Measurements from ENCODE around the gene HHATL.

The HHATL gene, protein sequence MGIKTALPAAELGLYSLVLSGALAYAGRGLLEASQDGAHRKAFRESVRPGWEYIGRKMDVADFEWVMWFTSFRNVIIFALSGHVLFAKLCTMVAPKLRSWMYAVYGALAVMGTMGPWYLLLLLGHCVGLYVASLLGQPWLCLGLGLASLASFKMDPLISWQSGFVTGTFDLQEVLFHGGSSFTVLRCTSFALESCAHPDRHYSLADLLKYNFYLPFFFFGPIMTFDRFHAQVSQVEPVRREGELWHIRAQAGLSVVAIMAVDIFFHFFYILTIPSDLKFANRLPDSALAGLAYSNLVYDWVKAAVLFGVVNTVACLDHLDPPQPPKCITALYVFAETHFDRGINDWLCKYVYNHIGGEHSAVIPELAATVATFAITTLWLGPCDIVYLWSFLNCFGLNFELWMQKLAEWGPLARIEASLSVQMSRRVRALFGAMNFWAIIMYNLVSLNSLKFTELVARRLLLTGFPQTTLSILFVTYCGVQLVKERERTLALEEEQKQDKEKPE

DNA sequence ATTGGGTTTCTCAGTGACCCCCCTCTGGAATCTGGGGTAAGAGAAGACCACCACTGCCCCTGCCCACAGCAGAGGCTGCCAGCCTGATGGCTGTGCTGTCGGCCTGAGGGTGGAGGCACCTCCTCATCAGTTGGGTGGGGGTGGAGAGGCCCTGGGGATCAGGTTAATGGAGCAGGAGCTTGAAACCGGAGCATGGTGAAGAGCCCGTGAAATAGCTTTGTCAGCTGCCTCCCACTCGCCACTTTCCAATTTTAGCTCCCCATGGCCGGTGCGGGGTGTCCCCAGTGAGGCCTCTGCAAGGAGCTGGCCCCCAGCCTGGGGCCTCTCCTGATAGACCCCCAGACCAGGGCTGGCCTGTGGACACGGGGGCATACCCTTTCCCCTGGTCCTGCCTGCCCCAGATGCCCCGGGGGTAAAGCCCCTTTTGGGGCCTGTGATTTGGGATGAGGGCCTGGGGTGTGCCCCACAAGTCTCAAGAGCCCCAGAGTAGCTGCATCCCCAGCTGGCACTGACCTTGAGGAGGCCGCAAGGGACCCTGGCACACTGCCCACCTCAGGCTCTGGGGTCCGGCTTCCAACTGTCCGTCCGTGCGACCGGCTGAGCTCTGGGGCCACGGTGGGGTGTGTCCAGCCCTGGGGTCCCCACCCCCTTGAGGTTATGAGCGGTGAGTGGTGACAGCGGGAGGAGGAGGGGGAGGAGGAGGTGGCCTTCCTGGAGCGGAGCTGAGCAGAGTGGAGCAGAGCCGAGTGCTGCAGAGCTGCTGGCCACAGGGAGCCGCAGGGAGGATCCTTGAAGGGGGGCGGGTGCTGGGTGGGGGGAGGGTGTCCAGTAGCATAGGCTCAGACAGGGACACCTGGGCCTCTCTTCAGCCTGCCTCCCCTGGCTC, at the start of gene HHATL:
TSS of gene HHATL (minus strand) at position 733 of the 886 bp plus-strand sequence. CDS start 1,972 bp downstream, outside the sequence.
- no peak for DNase-seq (ENCODE audit: low read depth)

DNA sequence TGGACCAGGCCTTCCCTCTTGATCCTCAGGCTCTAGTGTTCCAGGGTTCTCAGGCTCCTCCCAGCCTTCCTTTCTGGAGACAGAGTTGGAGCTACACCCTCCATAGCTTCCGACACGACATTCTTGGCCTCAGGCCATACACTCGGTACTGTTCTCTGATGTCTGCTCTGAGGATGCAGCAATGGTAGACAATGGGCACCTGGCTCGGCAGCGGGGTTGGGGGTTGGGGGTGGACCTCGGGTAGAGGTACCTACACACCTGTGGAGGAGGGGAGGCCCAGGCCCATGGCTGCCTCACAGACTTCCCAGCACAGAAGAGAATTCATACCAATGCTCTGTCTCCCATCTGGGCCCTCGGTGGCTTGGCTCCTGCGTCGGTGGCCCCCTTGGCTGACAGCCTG, 49.0 kb upstream of the HHATL start:
- no peak for DNase-seq (ENCODE audit: low read depth)

DNA sequence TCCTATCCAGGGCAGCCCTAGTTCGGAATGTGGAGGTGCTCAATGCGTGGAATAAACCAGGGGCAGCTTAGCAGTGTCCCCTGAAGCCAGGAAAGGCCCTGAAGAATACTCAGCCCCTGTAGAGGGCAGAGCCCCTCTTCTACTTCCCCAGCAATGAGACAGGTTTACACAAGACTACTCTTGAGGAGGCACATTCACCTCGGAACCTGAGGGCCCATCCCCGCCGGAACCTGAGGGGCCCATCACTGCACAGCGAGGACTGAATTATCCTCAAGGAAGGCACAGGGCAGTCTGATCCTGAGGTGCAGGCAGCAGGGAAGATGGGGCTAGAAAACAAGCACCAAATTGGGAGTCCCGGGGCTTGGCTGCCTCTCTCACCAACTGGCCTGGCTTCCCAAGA, 48.2 kb upstream of the HHATL start:
- no peak for DNase-seq (ENCODE audit: low read depth)

DNA sequence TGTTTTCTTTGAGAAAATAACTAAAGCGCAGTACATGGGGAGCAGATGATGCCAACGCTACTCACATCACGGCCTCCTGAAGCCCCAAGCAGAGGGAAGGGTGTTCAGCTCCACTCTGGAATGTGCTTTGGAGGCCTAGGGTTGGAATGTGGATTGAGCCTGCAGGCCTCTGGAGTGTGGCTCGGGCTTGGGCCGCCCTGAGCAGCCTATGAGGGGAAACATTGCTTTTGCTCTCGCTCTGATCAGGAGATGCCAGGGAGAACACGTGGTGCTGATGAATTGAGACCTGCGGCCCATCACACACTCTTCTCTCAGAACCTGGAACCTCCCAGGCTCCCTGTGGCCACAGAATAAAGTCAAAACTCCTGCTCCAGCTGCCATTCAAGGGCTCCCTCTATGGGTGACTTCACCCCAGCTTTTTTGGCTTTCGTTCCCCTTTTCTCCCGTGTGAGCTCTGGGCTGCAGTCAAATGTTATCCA, 47.2 kb upstream of the HHATL start:
- no peak for DNase-seq (ENCODE audit: low read depth)

DNA sequence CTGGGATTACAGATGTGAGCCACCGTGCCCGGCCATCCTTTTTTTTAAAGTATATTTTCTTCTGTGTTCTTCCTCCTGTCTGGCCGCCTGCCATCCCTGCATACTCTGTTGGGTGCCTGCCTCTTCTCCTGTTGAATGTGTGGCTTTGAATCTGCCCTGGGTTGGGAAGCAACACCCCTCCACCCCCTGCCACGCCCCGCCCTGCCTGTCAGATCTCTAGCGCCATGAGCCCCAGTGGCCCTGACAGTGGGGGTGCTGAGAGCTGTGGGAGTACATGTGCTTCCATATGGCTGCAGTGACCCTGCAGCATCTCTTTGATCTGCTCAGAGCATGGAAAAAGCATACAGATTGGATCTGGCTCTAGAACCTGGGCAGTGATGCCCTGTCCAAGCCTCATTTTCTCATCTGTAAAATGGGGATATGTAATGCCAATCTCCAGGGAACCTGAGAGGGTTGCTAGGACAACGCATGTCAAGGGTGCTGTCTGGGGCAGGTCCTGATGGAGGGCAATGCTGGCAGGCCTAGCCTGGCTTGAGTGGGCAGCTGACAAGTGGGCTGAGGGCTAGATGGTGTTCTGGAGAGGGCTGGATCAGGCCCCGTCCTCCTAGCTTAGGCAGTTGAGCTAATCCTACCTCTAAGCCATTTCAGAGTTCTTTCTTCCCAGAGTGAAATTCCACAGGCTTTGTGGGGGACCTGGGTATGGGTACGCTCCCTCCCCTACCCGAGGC, 46.6 kb upstream of the HHATL start:
- DNase-seq (ENCODE audit: low read depth), result no peak

DNA sequence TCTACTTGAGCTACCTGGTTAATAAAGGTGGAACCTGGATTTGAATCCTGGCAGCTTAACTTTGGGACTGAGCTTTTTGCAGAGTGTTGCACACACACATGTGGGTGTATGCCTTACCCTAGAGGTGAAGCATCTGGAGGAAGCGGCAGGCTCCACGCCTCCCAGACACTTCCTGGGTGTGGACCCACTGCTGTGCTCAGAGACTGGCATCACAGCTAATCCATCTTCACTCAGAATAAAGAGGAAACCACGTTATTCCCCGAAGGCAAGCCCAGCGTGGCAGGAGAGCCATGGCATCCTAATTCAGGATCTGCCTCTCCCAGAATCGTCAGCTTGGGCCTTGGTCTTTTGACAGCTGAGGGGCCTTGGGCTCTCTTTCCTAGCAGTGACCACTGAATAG, 45.0 kb upstream of the HHATL start:
- DNase-seq (ENCODE audit: low read depth), result no peak

DNA sequence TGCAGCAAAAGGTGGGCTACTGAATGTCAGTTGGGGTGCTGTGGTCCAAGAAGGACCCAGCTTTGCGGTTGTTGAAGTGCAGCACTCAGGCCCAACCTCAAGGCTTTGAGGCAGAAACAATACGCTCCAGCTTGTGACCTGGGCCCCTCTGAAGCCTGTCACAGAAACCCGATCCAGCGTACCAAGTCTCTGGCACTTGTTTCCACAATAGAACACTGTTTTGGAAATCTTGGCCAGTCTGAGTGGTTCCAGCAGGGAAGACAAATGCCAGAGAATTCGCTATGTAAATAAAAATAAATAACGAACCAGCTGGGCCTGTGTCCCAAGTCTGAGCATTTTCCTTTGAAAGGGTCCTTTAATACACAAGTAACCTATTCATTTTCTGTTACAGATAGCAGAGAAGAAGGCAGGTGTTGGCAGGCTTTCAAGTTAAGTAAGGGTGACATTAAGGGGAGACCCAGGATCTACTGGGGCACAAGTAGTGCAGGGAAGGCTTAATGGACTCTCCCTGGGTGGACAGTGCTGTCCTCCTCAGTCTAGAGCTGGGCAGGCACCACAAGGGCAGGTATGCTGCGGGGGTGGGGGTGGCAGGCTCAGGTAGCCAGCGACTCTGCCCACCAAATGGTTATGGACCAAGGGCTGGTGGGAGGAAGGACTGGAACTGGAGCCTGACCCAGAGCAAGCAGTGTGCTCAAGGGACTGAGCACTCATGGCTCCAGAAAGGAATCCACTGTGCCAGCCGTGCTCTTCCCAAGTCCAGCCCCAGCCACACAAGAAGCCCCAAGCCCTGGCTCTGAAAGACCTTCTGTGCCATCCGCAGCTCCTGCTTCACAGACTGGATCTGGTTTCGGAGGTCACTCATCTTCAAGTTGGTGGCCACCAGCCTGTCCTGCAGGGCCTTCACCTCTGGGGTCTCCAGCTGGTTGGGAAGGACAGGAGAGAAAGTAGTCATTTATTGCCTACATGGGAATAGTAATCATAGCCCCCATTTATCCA, 44.2 kb upstream of the HHATL start:
- no peak for DNase-seq (ENCODE audit: low read depth)

DNA sequence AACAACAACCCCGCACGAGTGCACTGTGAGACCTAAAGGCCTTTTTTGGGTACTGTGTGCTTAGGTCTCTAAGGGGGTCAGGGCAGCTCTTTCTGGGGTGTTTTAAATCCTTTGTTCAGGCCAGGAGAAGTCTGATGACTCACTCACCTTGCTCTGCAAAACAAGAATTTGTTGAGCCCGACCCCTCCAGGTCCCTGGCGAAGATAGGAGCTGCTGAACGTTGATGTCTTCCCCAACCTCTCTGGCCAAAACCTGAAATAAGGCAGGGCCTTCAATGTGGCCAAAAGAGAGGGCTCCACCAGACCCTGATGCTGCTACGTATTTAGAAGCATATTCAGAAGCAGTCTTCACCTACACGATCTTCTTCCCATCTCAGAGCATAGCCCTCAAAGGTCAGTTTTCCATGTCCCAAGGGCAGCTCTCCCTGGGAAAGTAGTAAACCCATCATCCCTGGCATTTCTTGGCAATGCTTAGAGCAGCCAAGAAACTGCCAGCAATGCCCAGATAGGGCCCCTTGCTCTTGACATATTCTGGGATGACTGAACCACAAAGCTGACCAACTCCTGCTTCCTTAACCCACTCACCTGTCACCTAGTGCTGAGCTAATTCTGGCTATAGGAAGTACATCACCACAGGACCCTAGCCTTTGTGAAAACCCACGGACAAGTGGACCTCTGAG, 43.3 kb upstream of the HHATL start:
- no peak for DNase-seq (ENCODE audit: low read depth)

DNA sequence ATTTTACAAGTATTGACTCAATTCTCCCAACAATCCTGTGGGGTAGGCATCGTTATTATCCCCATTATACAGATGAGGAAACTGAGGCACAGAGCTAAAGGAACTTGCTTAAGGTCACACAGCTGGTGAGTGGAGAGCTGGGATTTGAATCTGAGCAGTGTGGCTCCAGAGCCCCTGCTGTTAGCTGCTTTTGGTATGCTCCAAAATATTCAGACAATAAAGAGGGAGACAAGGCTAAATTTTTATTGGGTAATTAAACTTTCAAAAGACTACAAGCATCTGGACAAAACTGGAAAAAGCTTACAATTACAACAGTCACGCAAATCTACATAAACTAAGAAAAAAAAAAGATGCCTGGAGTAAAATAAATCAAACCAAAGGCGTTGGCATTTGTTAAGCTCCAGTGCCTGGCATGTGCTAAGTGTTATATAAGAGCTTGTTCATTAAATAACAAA, 42.7 kb upstream of the HHATL start:
- no peak for DNase-seq (ENCODE audit: low read depth)

DNA sequence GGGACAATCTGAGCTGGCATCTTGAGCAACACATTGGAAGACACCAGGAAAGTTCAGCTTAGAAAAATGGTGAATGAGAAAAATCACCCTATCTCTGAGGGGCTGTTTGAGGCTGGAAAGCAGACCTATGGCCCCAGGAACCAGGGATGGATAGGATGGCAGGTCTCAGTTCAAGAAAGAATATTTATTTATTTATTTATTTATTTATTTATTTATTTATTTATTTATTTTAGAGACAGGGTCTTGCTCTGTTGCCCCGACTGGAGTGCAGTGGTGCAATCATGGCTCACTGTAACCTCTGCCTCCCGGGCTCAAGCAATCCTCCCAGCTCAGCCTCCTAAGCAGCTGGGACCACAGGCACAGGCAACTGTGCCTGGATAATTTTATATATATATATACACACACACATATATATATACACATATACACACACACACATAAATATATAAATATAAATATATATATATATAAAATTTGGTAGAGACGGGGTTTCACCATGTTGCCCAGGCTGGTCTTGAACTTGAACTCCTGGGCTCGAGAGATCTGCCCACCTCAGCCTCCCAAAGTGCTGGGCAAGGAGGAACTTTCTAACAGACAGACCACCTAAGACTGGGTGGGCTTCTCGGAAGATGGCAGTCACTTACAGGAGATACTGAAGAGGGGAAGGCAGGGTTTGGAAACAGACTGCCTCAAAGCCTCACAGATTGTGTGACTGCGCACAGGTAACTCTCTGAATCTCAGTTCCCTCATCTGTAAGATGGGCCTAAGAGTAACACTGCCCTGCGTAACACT, 40.8 kb upstream of the HHATL start:
- DNase-seq (ENCODE audit: low read depth), result no peak

DNA sequence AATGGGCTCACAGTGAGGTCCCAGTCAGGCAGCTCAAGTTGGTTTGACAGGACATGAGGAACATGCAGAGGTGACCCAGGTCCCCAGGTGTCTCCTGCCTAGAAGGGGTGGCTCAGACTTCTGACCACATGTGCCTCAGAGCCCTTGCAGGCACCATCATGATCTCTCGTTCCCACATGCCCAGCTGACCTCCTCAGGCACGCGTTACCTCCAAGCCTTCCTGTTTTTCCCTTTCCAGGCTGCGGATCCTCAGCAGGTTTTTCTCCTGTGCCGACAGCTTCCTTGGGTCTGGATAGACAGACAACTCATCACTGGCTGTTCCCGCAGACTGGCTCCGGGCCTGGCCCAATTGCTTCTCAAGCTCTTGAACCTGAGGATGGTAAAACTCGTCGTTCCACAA, 40.1 kb upstream of the HHATL start:
- no peak for DNase-seq (ENCODE audit: low read depth)

DNA sequence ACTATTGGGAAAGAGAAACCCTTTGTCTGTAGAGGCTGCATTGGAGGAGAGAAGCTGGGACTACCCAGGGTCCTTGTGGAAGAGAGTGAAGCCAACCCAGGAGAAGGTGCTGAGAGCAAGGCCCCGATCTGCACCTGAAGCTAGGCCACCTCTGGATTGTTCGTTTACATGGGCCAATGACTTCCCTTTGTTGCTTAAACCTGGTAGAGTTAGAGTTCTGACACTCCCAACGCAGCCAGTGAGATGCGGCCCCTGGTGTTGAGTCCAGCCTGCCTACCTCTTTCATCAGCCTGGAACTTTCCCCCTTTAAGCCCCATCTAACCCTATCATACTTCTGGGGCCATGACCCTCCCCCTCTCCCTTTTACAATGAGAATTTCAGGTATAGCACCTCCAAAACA, 39.7 kb upstream of the HHATL start:
- DNase-seq (ENCODE audit: low read depth), result no peak

DNA sequence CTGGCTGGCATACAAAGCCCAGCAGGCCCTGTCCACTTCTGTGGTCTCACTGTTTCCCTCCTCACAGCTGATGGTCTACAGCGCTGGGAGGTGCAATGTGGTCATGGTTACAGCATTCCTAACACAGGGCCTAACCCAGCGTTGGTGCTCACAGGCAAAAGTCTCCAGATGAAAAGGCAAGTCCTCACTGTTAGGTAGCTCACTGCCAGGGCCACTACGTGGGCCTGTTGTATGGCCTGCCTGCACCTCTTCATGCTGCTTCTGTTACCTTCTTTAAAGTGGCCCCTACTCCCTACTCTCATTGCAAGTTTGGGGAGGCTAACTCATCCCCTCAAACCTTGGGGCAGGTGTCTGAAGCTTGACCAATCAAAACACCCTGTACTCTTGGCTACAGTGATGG, 39.2 kb upstream of the HHATL start:
- DNase-seq (ENCODE audit: low read depth), result no peak

DNA sequence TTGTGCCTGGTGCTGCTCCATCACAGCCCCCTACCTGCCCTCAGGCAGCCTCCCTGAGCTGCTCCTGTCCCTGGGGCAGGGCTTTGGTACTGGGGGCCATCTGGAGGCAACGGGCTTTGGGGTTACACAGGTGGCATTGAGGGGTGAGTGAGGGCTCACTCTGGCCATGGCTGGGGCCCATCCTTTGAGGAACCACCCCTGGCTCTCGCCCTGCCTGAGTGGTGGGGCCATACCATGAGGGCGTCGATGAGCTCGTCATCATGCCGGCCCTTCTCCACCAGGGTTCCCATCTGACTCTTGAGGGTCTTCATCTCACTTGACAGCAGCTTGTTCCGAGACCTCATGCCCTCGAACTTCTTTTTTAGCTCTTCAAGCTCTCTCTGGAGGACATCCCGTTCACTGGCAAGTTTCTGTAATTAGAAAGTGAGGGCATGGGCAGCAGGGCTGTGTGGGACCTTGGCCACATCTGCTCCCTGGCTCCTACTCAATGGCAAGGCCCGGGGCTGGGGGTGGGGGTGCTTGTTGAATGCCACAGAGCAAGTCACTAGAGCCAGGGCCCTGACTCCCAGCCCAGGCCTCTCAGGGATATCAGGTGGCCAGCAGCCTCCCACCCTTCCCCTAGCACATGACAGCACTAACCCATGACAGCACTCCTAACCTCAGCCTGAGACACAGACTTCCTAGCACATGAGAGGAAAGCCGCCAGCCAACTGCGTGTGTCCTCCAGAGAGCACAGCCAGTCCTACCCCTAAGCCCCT, 37.0 kb upstream of the HHATL start:
- DNase-seq (ENCODE audit: low read depth), result no peak

DNA sequence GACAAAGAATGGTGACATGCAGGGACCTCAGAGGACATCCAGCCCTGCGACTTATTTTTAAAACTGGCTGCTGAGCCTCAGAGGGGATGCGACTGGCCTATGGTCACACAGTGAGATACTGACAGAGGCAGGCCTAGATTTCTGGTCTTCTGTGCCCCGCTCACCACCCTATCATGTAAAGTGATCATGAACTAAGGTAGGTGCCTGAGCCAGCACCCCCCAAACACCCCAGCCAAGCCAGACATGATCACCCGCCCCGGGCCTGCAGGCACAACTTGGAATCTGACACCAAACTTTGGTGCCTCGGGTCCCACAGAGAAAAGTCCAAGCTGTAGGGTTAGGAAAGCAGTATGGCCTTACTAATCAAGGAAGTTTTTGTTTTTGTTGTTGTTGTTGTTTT, 33.9 kb upstream of the HHATL start:
- DNase-seq (ENCODE audit: low read depth), result no peak

DNA sequence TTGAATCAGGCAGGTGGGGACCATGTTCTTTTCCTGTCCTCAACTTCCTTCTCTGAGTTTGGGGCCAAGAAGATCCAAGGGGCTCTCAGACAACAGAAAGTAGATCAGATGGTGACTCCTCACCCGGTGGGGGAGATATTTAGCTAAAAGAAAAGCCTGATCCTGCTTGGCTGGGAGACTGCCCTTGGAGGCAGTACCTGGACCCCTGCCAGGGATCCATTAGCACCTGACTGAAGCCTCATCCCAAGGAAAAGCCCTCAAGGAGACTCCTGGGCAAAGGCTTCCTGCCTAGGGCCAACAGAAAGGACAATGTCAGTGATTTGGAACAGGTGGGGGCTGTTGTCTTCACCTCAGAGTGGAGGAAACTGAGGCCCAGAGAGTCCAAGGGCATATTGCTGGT, 33.5 kb upstream of the HHATL start:
- no peak for DNase-seq (ENCODE audit: low read depth)

DNA sequence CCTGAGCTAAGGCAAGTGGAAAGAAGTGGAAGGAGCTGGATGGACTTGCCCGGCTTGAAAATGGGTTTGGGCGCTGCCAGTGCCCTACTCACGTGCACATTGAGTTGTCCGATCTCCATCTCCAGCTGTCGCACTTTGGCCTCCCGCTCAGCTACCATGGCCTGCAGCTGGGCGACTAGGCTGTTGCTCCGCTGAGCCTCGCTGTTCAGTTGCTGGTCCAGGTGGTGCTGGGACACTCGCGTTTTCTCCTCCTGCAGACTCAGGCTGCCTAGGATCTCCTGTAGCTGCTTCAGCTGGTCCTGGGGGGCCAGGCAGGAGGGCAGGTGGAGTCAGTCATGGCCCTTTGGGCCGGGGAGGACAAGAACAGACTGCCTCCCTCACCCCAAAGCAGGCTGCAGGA, 33.0 kb upstream of the HHATL start:
- DNase-seq (ENCODE audit: low read depth), result no peak

DNA sequence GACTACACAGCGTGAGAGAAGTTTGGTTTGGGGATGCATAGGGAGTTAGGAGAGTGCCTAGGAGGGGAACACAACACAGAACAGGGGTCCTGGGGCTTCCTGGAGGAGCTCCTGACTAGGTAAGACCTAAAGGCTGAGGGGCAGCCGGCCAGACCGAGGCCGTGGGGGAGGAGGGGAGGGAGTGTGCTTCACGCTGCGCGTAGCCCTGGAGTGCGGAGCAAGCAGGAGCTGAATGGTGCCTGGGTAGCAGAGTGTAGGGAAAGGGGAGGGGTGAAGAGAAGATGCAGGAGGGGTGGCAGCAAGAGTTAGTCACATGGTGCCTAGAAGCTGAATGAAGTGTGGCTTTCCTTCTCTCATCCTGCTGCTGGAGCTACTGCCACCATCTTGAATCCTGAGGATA, 32.4 kb upstream of the HHATL start:
- DNase-seq (ENCODE audit: low read depth), result no peak
